Kidney (tissue), 14 donors: ENCODE measurements around the gene OR51E1. TPM values are rescaled to one million over a fixed set of nuclear protein-coding genes. Genes with fewer than 3 reads are reported as not detected.

Experiments
- DNase-seq, 5 donors: peaks; one replicate each; pipeline ENCODE4 v3.0.0-alpha.2; 2013 to 2020
- FAIRE-seq: peaks from 2 replicates; lab custom pipeline; 2012; peaks lifted over from hg19 to GRCh38; lab: Jason Lieb, UNC
- H3K27ac ChIP-seq, 2 donors: one replicate each; pipeline ENCODE4 v1.7.0; 2013; ENCODE audit warnings: low read depth in 2 of 2, low read length in 2 of 2, inconsistent platforms in 1 of 2
- H3K27me3 ChIP-seq: one replicate; pipeline ENCODE4 v1.7.1; 2013; ENCODE audit warnings: low read length, inconsistent platforms; ENCODE audit not compliant: control insufficient read depth, insufficient read depth
- H3K36me3 ChIP-seq, 3 donors: one replicate each; pipeline versions ENCODE4 v1.7.0 to v1.7.1; 2013; ENCODE audit warnings: low read length in 3 of 3, control low read depth in 1 of 3, inconsistent platforms in 1 of 3; ENCODE audit not compliant: insufficient read depth in 3 of 3, control insufficient read depth in 2 of 3
- H3K4me1 ChIP-seq, 3 donors: one replicate each; pipeline versions ENCODE4 v1.7.0 to v1.7.1; 2013; ENCODE audit warnings: low read length in 3 of 3, inconsistent platforms in 1 of 3, low read depth in 1 of 3; ENCODE audit not compliant: control insufficient read depth in 2 of 3, insufficient read depth in 2 of 3
- H3K4me3 ChIP-seq, 3 donors: one replicate each; pipeline versions ENCODE4 v1.7.0 to v1.8.1; 2013; ENCODE audit warnings: low read length in 3 of 3, control low read depth in 1 of 3, inconsistent platforms in 1 of 3
- H3K9ac ChIP-seq, 3 donors: one replicate each; pipeline versions ENCODE4 v1.7.0 to v1.7.1; 2013; ENCODE audit warnings: low read length in 3 of 3, control low read depth in 1 of 3, inconsistent platforms in 1 of 3
- H3K9me3 ChIP-seq, 3 donors: one replicate each; pipeline versions ENCODE4 v1.7.0 to v1.7.1; 2013; ENCODE audit warnings: low read length in 3 of 3, control low read depth in 1 of 3, inconsistent platforms in 1 of 3; ENCODE audit not compliant: control insufficient read depth in 2 of 3, insufficient read depth in 1 of 3
- CTCF ChIP-seq: IDR thresholded peaks from 3 replicates; pipeline ENCODE4 v1.5.1; 2012; ENCODE audit warnings: mild to moderate bottlenecking, moderate library complexity, borderline replicate concordance; ENCODE audit not compliant: insufficient read depth; ENCODE audit errors: extremely low read depth
- intact Hi-C: fragments of 100-400 bp; cut with DNase I; formaldehyde crosslinking; loops from one replicate; pipeline ENCODE4 v1.11.1; 2022
- polyA plus RNA-seq: library from polyadenylated mRNA; stranded (reverse); fragments of 350-450 nt; fragmentation: Illumina TruSeq; extraction: RNeasy Lipid Tissue Mini Kit (QIAGEN cat#74804); gene quantifications from one replicate; pipeline ENCODE4 v1.2.3, GENCODE V29; 2014; ENCODE audit warnings: low read depth, low replicate concordance; ENCODE audit not compliant: insufficient read depth
- total RNA-seq: library from RNA; stranded (reverse); fragmentation: NEBNext Ultra II Directional; extraction: Animal tissue kit (Norgen Biotek cat#: 25700); gene quantifications from one replicate; pipeline ENCODE4 v1.2.1, GENCODE V29; 2021
- donor health status: control.
- donor health status: control.
- donor health status: control.
- donor health status: control.
- donor health status: control.
- donor health status: DM: yes; HTN: yes; CAD: no.
- donor health status: Normal renal cell carcinoma (clear cell type).

The OR51E1 gene
- total and polyA plus RNA-seq, 2 donors from 2014 or later, result 1.4 to 1.7 TPM

GRCh38 chr11:4664183-4664582 lies 20.4 kb downstream of the OR51E1 start:
- no peak overlapping the region for H3K4me3 ChIP-seq
- H3K36me3 ChIP-seq, result no peaks in the 10 kb centered on the region
- no peak overlapping the region for H3K9ac ChIP-seq
- no peaks in the 10 kb centered on the region for H3K27me3 ChIP-seq
- TF ChIP-seq CTCF, result no peak
- FAIRE-seq (no peak), DNase-seq (no peak)
- intact Hi-C loops, result no loop called here
- no peaks in the 10 kb centered on the region for H3K9me3 ChIP-seq
- H3K27ac ChIP-seq, result no peak overlapping the region
- no peaks in the 10 kb centered on the region for H3K4me1 ChIP-seq

- Histone ChIP-seq H3K9ac (no peak overlapping the region), H3K4me3 (no peak overlapping the region), H3K27me3 (no peaks in the 10 kb centered on the region), H3K36me3 (no peaks in the 10 kb centered on the region), H3K27ac (no peak overlapping the region), H3K9me3 (no peaks in the 10 kb centered on the region), H3K4me1 (no peaks in the 10 kb centered on the region)
- FAIRE-seq, result no peak
- peak in 2 of 5 donors; percentile 55 for DNase-seq
- intact Hi-C loops, result no loop called here
- no peak for TF ChIP-seq CTCF
These were observed 21.0 kb downstream of the OR51E1 start for GRCh38 chr11:4664786-4665185.

GRCh38 chr11:4665424-4665823 lies 21.6 kb downstream of the OR51E1 start:
- DNase-seq (no peak), FAIRE-seq (no peak)
- intact Hi-C loops, result no loop called here

More at GRCh38 chr11:4665424-4665823, 21.6 kb downstream of the OR51E1 start:
- H3K9ac ChIP-seq, result no peak overlapping the region
- TF ChIP-seq CTCF, result no peak
- H3K4me3 ChIP-seq, result no peak overlapping the region
- H3K4me1 ChIP-seq, result no peaks in the 10 kb centered on the region
- no peaks in the 10 kb centered on the region for H3K36me3 ChIP-seq
- no peak overlapping the region for H3K27ac ChIP-seq
- H3K9me3 ChIP-seq, result no peaks in the 10 kb centered on the region
- no peaks in the 10 kb centered on the region for H3K27me3 ChIP-seq
